HCT116 (cell line): ENCODE data around the gene MAP4K2. TPM values are rescaled to one million over a fixed set of nuclear protein-coding genes. Genes with fewer than 3 reads are reported as not detected.
A peak's percentile ranks its signal among the peaks of the same experiment; 100 is the strongest.

Experiments used
- ATAC-seq: fragments of 200-7000 bp; cut with Tn5 transposase; 2 replicates; pipeline ENCODE4 v1.9.1; 2020; ENCODE audit warnings: mild to moderate bottlenecking, moderate library complexity
- BruUV-seq: library from RNA; stranded (reverse); fragments of 400-500 nt; replicated peaks from 2 replicates; lab custom pipeline; 2021; lab: Mats Ljungman, UMichigan
- CTCF ChIA-PET: fragments of 300-600 bp; sonication (Branson Sonifier 250); formaldehyde crosslinking; loops from one replicate; lab custom pipeline; 2021; ENCODE audit warnings: antibody characterized with exemption; lab: Charles Lee
- POLR2A ChIA-PET: fragments of 300-600, 350-600 bp; sonication (Branson Sonifier 250); formaldehyde crosslinking; loops from one replicate; lab custom pipeline; 2021; ENCODE audit warnings: antibody characterized with exemption; lab: Charles Lee
- RAD21 ChIA-PET, 2 experiments: fragments of 300-600 bp; sonication (Branson Sonifier 250); formaldehyde crosslinking; loops; one replicate each; lab custom pipeline; 2023; ENCODE audit warnings: low total read pairs in 2 of 2; ENCODE audit not compliant: uncharacterized antibody in 2 of 2, unreplicated experiment in 2 of 2, low non-redundant PET in 1 of 2; lab: Charles Lee
- DNase-seq: peaks from one replicate; pipeline ENCODE4 v3.0.0-alpha.2; 2010; ENCODE audit warnings: low read depth, low spot score
- H2AFZ ChIP-seq: fragments of 200-600 bp; shearing (Covaris generic), sonication (generic); 2 replicates; pipeline ENCODE4 v1.6.1; 2017; ENCODE audit warnings: low read depth, mixed run types, mixed read lengths, antibody characterized with exemption, low read length; ENCODE audit not compliant: poor library complexity, severe bottlenecking
- H3K27ac ChIP-seq: 2 replicates; pipeline ENCODE4 v1.5.1; 2012; ENCODE audit warnings: low read depth, low read length
- H3K27me3 ChIP-seq: fragments of 200-600 bp; sonication (generic); 2 replicates; pipeline ENCODE4 v1.6.1; 2016; ENCODE audit warnings: mixed run types, low read length, mixed read lengths; ENCODE audit not compliant: insufficient read depth
- H3K36me3 ChIP-seq, 2 experiments: fragments of 200-500 bp in 1 of 2; fragments of 200-600 bp in 1 of 2; sonication (Bioruptor generic) in 1 of 2; sonication (generic) in 1 of 2; 2 replicates each; pipeline versions ENCODE4 v1.5.1 to v1.6.1; 2014 to 2016; ENCODE audit warnings: low read length in 2 of 2, inconsistent platforms in 1 of 2, mixed read lengths in 1 of 2, mixed run types in 1 of 2; ENCODE audit not compliant: insufficient read depth in 2 of 2, control insufficient read depth in 1 of 2
- H3K4me1 ChIP-seq, 2 experiments: fragments of 200-600 bp in 1 of 2; sonication (generic) in 1 of 2; 2 replicates each; pipeline versions ENCODE4 v1.5.1 to v1.6.1; 2012 to 2017; ENCODE audit warnings: low read length in 2 of 2, inconsistent platforms in 1 of 2, mild to moderate bottlenecking in 1 of 2, mixed read lengths in 1 of 2, mixed run types in 1 of 2, moderate library complexity in 1 of 2; ENCODE audit not compliant: insufficient read depth in 2 of 2, control insufficient read depth in 1 of 2
- H3K4me2 ChIP-seq: fragments of 200-600 bp; sonication (generic); 2 replicates; pipeline ENCODE4 v1.6.1; 2017; ENCODE audit warnings: mixed run types, low read length, mixed read lengths
- H3K4me3 ChIP-seq, 2 experiments: fragments of 200-600 bp in 1 of 2; sonication (generic) in 1 of 2; replicated peaks in 1 of 2; 2 replicates each; pipeline ENCODE4 v1.5.1; 2011 to 2016; ENCODE audit warnings: low read length in 2 of 2, control low read depth in 1 of 2, low read depth in 1 of 2, mild to moderate bottlenecking in 1 of 2, mixed read lengths in 1 of 2, mixed run types in 1 of 2
- H3K79me2 ChIP-seq: fragments of 200-600 bp; sonication (generic); 2 replicates; pipeline ENCODE4 v1.6.1; 2017; ENCODE audit warnings: mild to moderate bottlenecking, mixed run types, low read length, moderate library complexity, mixed read lengths; ENCODE audit not compliant: insufficient read depth
- H3K9ac ChIP-seq: fragments of 200-600 bp; sonication (generic); 2 replicates; pipeline ENCODE4 v1.6.1; 2016; ENCODE audit warnings: low read length, mixed read lengths
- H3K9me2 ChIP-seq: fragments of 200-600 bp; sonication (generic), shearing (Covaris generic); 2 replicates; pipeline ENCODE4 v1.6.1; 2017; ENCODE audit warnings: mixed run types, mild to moderate bottlenecking, moderate library complexity; ENCODE audit not compliant: insufficient read depth
- H3K9me3 ChIP-seq, 2 experiments: fragments of 200-500 bp in 1 of 2; fragments of 200-600 bp in 1 of 2; sonication (Bioruptor generic) in 1 of 2; sonication (generic) in 1 of 2; 2 replicates each; pipeline ENCODE4 v1.6.1; 2014 to 2017; ENCODE audit warnings: low read length in 2 of 2, mixed read lengths in 2 of 2, inconsistent platforms in 1 of 2, low read depth in 1 of 2, mild to moderate bottlenecking in 1 of 2, mixed run types in 1 of 2, moderate library complexity in 1 of 2; ENCODE audit not compliant: control insufficient read depth in 1 of 2, insufficient read depth in 1 of 2
- H4K20me1 ChIP-seq: fragments of 200-600 bp; sonication (generic), shearing (Covaris generic); 2 replicates; pipeline ENCODE4 v1.6.1; 2017; ENCODE audit warnings: mixed run types, mild to moderate bottlenecking, moderate library complexity; ENCODE audit not compliant: insufficient read depth
- CBX3 ChIP-seq: IDR thresholded peaks from 2 replicates; pipeline ENCODE4 v1.6.1; 2012; ENCODE audit warnings: low read depth
- CEBPB ChIP-seq: IDR thresholded peaks from 2 replicates; pipeline ENCODE4 v1.6.1; 2012; ENCODE audit warnings: low read depth
- EGR1 ChIP-seq: IDR thresholded peaks from 2 replicates; pipeline ENCODE4 v1.6.1; 2012; ENCODE audit warnings: low read depth
- FOSL1 ChIP-seq: IDR thresholded peaks from 2 replicates; pipeline ENCODE4 v1.6.1; 2012; ENCODE audit warnings: low read depth
- JUND ChIP-seq: IDR thresholded peaks from 2 replicates; pipeline ENCODE4 v1.6.1; 2012
- POLR2A ChIP-seq: IDR thresholded peaks from 2 replicates; pipeline ENCODE4 v1.7.0; 2011; ENCODE audit warnings: borderline replicate concordance; ENCODE audit not compliant: insufficient read depth, insufficient read length; ENCODE audit errors: extremely low read depth
- POLR2AphosphoS5 ChIP-seq: IDR thresholded peaks from 2 replicates; pipeline ENCODE4 v1.6.1; 2011; ENCODE audit warnings: mild to moderate bottlenecking, low read depth, low read length, moderate library complexity
- RAD21 ChIP-seq: IDR thresholded peaks from 2 replicates; pipeline ENCODE4 v1.6.1; 2012; ENCODE audit warnings: low read depth, mild to moderate bottlenecking
- SIN3A ChIP-seq: IDR thresholded peaks from 2 replicates; pipeline ENCODE4 v1.6.1; 2012; ENCODE audit warnings: low read depth
- SP1 ChIP-seq: IDR thresholded peaks from 2 replicates; pipeline ENCODE4 v1.6.1; 2012; ENCODE audit warnings: low read depth
- SRF ChIP-seq: IDR thresholded peaks from 2 replicates; pipeline ENCODE4 v1.6.1; 2012; ENCODE audit warnings: low read depth
- TCF7L2 ChIP-seq: IDR thresholded peaks from 2 replicates; pipeline ENCODE4 v1.7.0; 2011; ENCODE audit warnings: borderline replicate concordance, inconsistent platforms; ENCODE audit not compliant: insufficient read depth, insufficient read length; ENCODE audit errors: extremely low read depth
- YY1 ChIP-seq: IDR thresholded peaks from 2 replicates; pipeline ENCODE4 v1.6.1; 2011; ENCODE audit warnings: low read length, low read depth, moderate library complexity, mild to moderate bottlenecking; ENCODE audit not compliant: insufficient replicate concordance; ENCODE audit errors: extremely low read depth
- ZNF274 ChIP-seq: fragments of 200-500 bp; sonication (Bioruptor generic); IDR thresholded peaks from 2 replicates; pipeline ENCODE4 v1.6.1; 2014; ENCODE audit warnings: mild to moderate bottlenecking, low read depth, low read length, inconsistent platforms
- intact Hi-C: fragments of 100-400 bp; cut with micrococcal nuclease; formaldehyde crosslinking; loops from 2 replicates; pipeline ENCODE4 v1.10.0; 2022
- total RNA-seq: library from RNA; stranded (reverse); gene quantifications from one replicate; pipeline ENCODE4 v1.2.1, GENCODE V29; 2021; ENCODE audit not compliant: unreplicated experiment
- TF ChIP-seq, protein P1 (sequence below), 3 experiments: fragments of 200-600 bp in 1 of 3; sonication (generic) in 1 of 3; IDR thresholded peaks in 2 of 3; conservative IDR thresholded peaks in 1 of 3; 2 replicates each; pipeline ENCODE4 v1.5.1; 2012 to 2017; ENCODE audit warnings: low read depth in 2 of 3, low read length in 2 of 3, antibody characterized with exemption in 1 of 3, borderline replicate concordance in 1 of 3, control low read depth in 1 of 3, mild to moderate bottlenecking in 1 of 3, mixed read lengths in 1 of 3, mixed run types in 1 of 3, moderate library complexity in 1 of 3; ENCODE audit not compliant: insufficient read depth in 1 of 3
- TF ChIP-seq, protein P2 (sequence below): IDR thresholded peaks from 2 replicates; pipeline ENCODE4 v1.6.1; 2012
- TF ChIP-seq, protein P3 (sequence below): IDR thresholded peaks from 2 replicates; pipeline ENCODE4 v1.6.1; 2012

MAP4K2 gene
- total RNA-seq, 1 experiment from 2014 or later, result 44.2 TPM

DNA sequence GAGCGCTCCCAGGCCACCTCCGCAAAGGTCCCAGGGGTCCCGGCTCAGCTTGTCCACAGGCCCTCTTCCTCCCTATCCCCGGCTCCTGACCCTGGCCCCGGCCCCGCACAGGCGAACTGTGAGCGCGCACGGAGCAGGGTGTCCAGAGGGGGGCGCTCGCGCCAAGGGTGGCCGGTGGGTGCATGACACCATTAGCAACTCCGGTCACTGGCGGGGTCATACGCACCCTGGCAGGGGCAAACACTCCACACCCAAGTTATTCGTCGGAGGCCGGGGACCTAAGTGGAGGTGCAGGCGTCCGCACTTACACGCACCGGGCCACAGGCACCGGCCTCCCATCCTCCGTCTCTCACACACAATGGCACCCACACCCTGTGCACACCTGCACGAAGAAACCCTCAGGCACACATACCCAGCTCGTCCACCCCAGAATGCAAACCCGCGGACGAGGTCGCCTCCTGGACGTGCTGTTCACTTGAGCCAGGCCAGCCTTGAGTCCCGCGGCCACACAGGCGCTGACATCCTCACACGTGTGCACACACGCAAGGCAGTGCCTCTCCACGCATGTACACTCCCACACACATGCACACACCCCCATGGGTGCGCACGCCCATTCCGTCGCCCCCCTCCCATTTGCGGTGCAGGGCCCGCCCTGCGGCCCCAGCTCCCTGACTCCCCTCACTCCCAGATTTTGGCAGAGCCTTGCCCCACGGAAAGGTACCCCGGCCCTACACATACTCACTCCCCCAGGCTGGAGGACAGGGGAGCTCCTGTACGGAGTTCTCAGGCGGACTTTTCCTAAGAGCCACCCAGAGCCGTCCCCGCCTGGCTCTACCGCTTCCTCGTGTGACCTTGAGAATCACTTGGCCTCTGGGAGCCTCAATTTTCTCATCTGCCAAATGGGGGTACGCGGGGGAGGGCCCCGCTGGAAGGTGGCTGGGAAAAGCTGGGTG lies 59.1 kb downstream of the MAP4K2 start, which contains the start of gene RASGRP2:
Gene RASGRP2, minus strand, starts transcription at position 552 of the 953 bp plus-strand sequence. CDS start 1,276 bp downstream, outside the sequence.
- ChIA-PET CTCF (interaction anchor here (1.4 to 1.5 kb wide), 2 partner anchors 10 to 54 kb away, joined by 4 read pairs; no protein-coding TSS in a partner anchor), POLR2A (no interaction called here), RAD21 (no interaction called here)
- Histone ChIP-seq H3K4me1 (peaks cover 7 to 26% of the 10 kb centered on the region in 2 experiments; a peak in 3 of 4 replicates), H4K20me1 (no peaks in the 10 kb centered on the region), H3K9ac (peak within 1 kb of the TSS; percentile 70), H3K4me2 (peak within 1 kb of the TSS; percentile 99), H3K27ac (peak within 1 kb of the TSS; percentile 44; the same call in 1 of the 2 replicates), H3K79me2 (no peaks in the 10 kb centered on the region), H3K9me3 (no peaks in the 10 kb centered on the region), H3K36me3 (no peaks in the 10 kb centered on the region), H3K27me3 (no peaks in the 10 kb centered on the region), H3K4me3 (peak within 1 kb of the TSS; percentile 63 to 83), H2AFZ (peak within 1 kb of the TSS; percentile 86), H3K9me2 (no peaks in the 10 kb centered on the region)
- ATAC-seq, result peak; percentile 74
- DNase-seq, result no peak
- no TSS peak for BruUV-seq
- intact Hi-C loops, result loop anchor here (5.0 kb wide), 1 partner anchor 192 kb away; no protein-coding TSS in a partner anchor
- TF ChIP-seq CBX3, result no peak
- TF ChIP-seq, protein P1, sequence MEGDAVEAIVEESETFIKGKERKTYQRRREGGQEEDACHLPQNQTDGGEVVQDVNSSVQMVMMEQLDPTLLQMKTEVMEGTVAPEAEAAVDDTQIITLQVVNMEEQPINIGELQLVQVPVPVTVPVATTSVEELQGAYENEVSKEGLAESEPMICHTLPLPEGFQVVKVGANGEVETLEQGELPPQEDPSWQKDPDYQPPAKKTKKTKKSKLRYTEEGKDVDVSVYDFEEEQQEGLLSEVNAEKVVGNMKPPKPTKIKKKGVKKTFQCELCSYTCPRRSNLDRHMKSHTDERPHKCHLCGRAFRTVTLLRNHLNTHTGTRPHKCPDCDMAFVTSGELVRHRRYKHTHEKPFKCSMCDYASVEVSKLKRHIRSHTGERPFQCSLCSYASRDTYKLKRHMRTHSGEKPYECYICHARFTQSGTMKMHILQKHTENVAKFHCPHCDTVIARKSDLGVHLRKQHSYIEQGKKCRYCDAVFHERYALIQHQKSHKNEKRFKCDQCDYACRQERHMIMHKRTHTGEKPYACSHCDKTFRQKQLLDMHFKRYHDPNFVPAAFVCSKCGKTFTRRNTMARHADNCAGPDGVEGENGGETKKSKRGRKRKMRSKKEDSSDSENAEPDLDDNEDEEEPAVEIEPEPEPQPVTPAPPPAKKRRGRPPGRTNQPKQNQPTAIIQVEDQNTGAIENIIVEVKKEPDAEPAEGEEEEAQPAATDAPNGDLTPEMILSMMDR (IDR thresholded peaks at IDR 0.05 in 2 of 3, conservative IDR thresholded peaks at IDR 0.05 in 1 of 3; ENCODE audit: borderline replicate concordance in 1 of 3, insufficient read depth in 1 of 3, low read depth in 2 of 3, low read length in 2 of 3), result peak; percentile 67 to 88 (median 88)
- TF ChIP-seq POLR2A, result no peak
- no peak for TF ChIP-seq SRF
- TF ChIP-seq FOSL1, result no peak
- TF ChIP-seq SIN3A, result no peak
- TF ChIP-seq SP1, result no peak
- TF ChIP-seq TCF7L2, result no peak
- TF ChIP-seq, protein P2, sequence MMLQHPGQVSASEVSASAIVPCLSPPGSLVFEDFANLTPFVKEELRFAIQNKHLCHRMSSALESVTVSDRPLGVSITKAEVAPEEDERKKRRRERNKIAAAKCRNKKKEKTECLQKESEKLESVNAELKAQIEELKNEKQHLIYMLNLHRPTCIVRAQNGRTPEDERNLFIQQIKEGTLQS, result no peak
- TF ChIP-seq ZNF274, result no peak
- no peak for TF ChIP-seq POLR2AphosphoS5
- no peak for TF ChIP-seq CEBPB
- TF ChIP-seq, protein P3, sequence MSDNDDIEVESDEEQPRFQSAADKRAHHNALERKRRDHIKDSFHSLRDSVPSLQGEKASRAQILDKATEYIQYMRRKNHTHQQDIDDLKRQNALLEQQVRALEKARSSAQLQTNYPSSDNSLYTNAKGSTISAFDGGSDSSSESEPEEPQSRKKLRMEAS, result no peak
- TF ChIP-seq JUND, result no peak
- TF ChIP-seq YY1, result no peak
- peak; percentile 68 for TF ChIP-seq RAD21
- no peak for TF ChIP-seq EGR1
